ENCODE results near the gene NF2.

GRCh38 chr22:29702000-29702930 is 98.8 kb downstream of the NF2 start:
- TF ChIP-seq CTCF (IDR thresholded peaks at IDR 0.05): no peak; the same call in 1 of the 2 replicates
- no peak for TF ChIP-seq SIN3A (IDR thresholded peaks at IDR 0.05; ENCODE audit: borderline replicate concordance, insufficient read depth, low read depth, low read length)
- no peak for TF ChIP-seq POLR2AphosphoS5 (IDR thresholded peaks at IDR 0.05; ENCODE audit: low read depth, low read length)
- no peak for TF ChIP-seq TCF7L2 (IDR thresholded peaks at IDR 0.05; ENCODE audit: low read depth, low read length)
- no peak for TF ChIP-seq REST (IDR thresholded peaks at IDR 0.05; ENCODE audit: insufficient read depth in 1 of 2, low read depth in 2 of 2, low read length in 1 of 2)
